Astrocyte (in vitro differentiated cells and primary cell): ENCODE results near the gene RNF2. TPM values are rescaled to one million over a fixed set of nuclear protein-coding genes. Genes with fewer than 3 reads are reported as not detected.

Source experiments
- DNase-seq: peaks from one replicate; pipeline ENCODE4 v3.0.0-alpha.2; 2010; ENCODE audit warnings: low read depth
- FAIRE-seq: peaks from 2 replicates; lab custom pipeline; 2011; peaks lifted over from hg19 to GRCh38; lab: Jason Lieb, UNC
- H2AFZ ChIP-seq: 2 replicates; pipeline ENCODE4 v1.6.0; 2012; ENCODE audit warnings: low read depth, low read length, inconsistent platforms
- H3K27ac ChIP-seq: 2 replicates; pipeline ENCODE4 v1.5.1; 2011; ENCODE audit warnings: low read depth, low read length, inconsistent platforms
- H3K27me3 ChIP-seq: 2 replicates; pipeline ENCODE4 v1.6.0; 2011; ENCODE audit warnings: low read length, inconsistent platforms; ENCODE audit not compliant: insufficient read depth
- H3K36me3 ChIP-seq: 2 replicates; pipeline ENCODE4 v1.5.1; 2011; ENCODE audit warnings: low read length, inconsistent platforms; ENCODE audit not compliant: insufficient read depth
- H3K4me1 ChIP-seq: 2 replicates; pipeline ENCODE4 v1.5.1; 2011; ENCODE audit warnings: low read length, inconsistent platforms; ENCODE audit not compliant: insufficient read depth
- H3K4me2 ChIP-seq: 2 replicates; pipeline ENCODE4 v1.6.0; 2012; ENCODE audit warnings: low read length, inconsistent platforms
- H3K4me3 ChIP-seq: 2 replicates; pipeline ENCODE4 v1.5.1; 2011; ENCODE audit warnings: low read depth, mild to moderate bottlenecking, low read length, inconsistent platforms; ENCODE audit not compliant: insufficient read depth
- H3K79me2 ChIP-seq: 2 replicates; pipeline ENCODE4 v1.6.0; 2012; ENCODE audit warnings: mild to moderate bottlenecking, low read length, inconsistent platforms; ENCODE audit not compliant: insufficient read depth
- H3K9ac ChIP-seq: 2 replicates; pipeline ENCODE4 v1.6.0; 2012; ENCODE audit warnings: mild to moderate bottlenecking, low read length, inconsistent platforms
- H3K9me3 ChIP-seq: 2 replicates; pipeline ENCODE4 v1.5.1; 2012; ENCODE audit warnings: low read depth, mild to moderate bottlenecking, low read length, inconsistent platforms; ENCODE audit not compliant: insufficient read depth
- H4K20me1 ChIP-seq: 2 replicates; pipeline ENCODE4 v1.6.0; 2012; ENCODE audit warnings: low read length, inconsistent platforms; ENCODE audit not compliant: insufficient read depth
- H3K27ac Mint-ChIP-seq: one replicate; pipeline ENCODE4 v1.8.0; 2021; ENCODE audit warnings: mild to moderate bottlenecking, mixed read lengths; ENCODE audit not compliant: unreplicated experiment
- H3K27me3 Mint-ChIP-seq: one replicate; pipeline ENCODE4 v1.8.0; 2021; ENCODE audit warnings: low read depth, mixed read lengths; ENCODE audit not compliant: unreplicated experiment
- H3K36me3 Mint-ChIP-seq: one replicate; pipeline ENCODE4 v1.8.0; 2021; ENCODE audit warnings: low read depth, mixed read lengths; ENCODE audit not compliant: unreplicated experiment
- H3K4me1 Mint-ChIP-seq: one replicate; pipeline ENCODE4 v1.8.0; 2021; ENCODE audit warnings: low read depth, mixed read lengths; ENCODE audit not compliant: unreplicated experiment
- H3K4me3 Mint-ChIP-seq: one replicate; pipeline ENCODE4 v1.8.0; 2021; ENCODE audit warnings: mild to moderate bottlenecking, moderate library complexity, mixed read lengths; ENCODE audit not compliant: unreplicated experiment
- H3K9me3 Mint-ChIP-seq: one replicate; pipeline ENCODE4 v1.8.0; 2021; ENCODE audit warnings: mild to moderate bottlenecking, mixed read lengths; ENCODE audit not compliant: unreplicated experiment
- EZH2 ChIP-seq: IDR thresholded peaks from 2 replicates; pipeline ENCODE4 v1.6.1; 2012; ENCODE audit warnings: mild to moderate bottlenecking, low read length, inconsistent platforms; ENCODE audit not compliant: insufficient read depth
- total RNA-seq: library from RNA; stranded (reverse); gene quantifications from 2 replicates; pipeline ENCODE4 v1.2.1, GENCODE V29; 2021
- TF ChIP-seq, protein P1 (sequence below): IDR thresholded peaks from 2 replicates; pipeline ENCODE4 v1.5.1; 2011; ENCODE audit warnings: low read depth, mild to moderate bottlenecking, inconsistent platforms, low read length, moderate library complexity; ENCODE audit not compliant: insufficient read depth

RNF2 gene
- total RNA-seq, 1 donor from 2014 or later = 34.2 TPM

DNA sequence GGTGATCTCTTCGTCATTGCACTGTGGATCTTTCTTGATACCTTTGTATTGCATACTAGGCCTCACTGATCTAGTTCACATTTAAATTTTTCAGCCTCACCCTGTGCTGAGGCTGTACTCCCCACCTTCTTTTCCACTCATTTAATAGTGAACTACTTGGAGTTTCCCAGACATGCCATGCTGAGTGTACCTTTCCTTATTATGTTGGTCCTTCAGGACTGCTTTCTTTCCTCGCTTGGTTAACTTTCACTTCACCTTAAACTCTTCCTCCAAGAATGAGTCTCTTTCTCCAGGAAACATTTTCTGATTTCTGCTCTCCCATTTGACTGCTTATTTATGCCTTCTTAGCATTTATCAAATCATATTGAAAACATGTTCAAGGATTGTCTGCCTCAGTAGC, 20.8 kb downstream of the RNF2 start:
- Histone ChIP-seq H3K36me3 (no peaks in the 10 kb centered on the region), H3K4me3 (no peak overlapping the region), H3K27me3 (no peaks in the 10 kb centered on the region), H3K9me3 (no peaks in the 10 kb centered on the region), H3K9ac (no peak overlapping the region), H2AFZ (no peak overlapping the region), H3K4me1 (no peaks in the 10 kb centered on the region), H3K79me2 (peaks cover 91% of the 10 kb centered on the region), H4K20me1 (peaks cover 80% of the 10 kb centered on the region), H3K27ac (no peak overlapping the region), H3K4me2 (no peak overlapping the region)
- FAIRE-seq = no peak
- H3K9me3 Mint-ChIP-seq = peaks cover 6% of the 10 kb centered on the region
- H3K4me1 Mint-ChIP-seq = peaks cover 11% of the 10 kb centered on the region
- H3K27ac Mint-ChIP-seq = no peak overlapping the region
- peaks cover 9% of the 10 kb centered on the region for H3K36me3 Mint-ChIP-seq
- TF ChIP-seq, protein P1, sequence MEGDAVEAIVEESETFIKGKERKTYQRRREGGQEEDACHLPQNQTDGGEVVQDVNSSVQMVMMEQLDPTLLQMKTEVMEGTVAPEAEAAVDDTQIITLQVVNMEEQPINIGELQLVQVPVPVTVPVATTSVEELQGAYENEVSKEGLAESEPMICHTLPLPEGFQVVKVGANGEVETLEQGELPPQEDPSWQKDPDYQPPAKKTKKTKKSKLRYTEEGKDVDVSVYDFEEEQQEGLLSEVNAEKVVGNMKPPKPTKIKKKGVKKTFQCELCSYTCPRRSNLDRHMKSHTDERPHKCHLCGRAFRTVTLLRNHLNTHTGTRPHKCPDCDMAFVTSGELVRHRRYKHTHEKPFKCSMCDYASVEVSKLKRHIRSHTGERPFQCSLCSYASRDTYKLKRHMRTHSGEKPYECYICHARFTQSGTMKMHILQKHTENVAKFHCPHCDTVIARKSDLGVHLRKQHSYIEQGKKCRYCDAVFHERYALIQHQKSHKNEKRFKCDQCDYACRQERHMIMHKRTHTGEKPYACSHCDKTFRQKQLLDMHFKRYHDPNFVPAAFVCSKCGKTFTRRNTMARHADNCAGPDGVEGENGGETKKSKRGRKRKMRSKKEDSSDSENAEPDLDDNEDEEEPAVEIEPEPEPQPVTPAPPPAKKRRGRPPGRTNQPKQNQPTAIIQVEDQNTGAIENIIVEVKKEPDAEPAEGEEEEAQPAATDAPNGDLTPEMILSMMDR = no peak
- TF ChIP-seq EZH2 = no peak
- no peaks in the 10 kb centered on the region for H3K27me3 Mint-ChIP-seq
- no peak for DNase-seq
- no peak overlapping the region for H3K4me3 Mint-ChIP-seq

GRCh38 chr1:185068341-185068740, 23.0 kb downstream of the RNF2 start:
- Mint-ChIP-seq H3K27ac (no peak overlapping the region), H3K27me3 (no peaks in the 10 kb centered on the region), H3K9me3 (peaks cover 6% of the 10 kb centered on the region), H3K4me1 (peaks cover 4% of the 10 kb centered on the region), H3K4me3 (no peak overlapping the region), H3K36me3 (peaks cover 9% of the 10 kb centered on the region)
- no peak for DNase-seq
- H3K4me3 ChIP-seq = no peak overlapping the region
- no peaks in the 10 kb centered on the region for H3K27me3 ChIP-seq
- H2AFZ ChIP-seq = no peak overlapping the region
- H3K27ac ChIP-seq = no peak overlapping the region
- H3K9ac ChIP-seq = no peak overlapping the region
- H3K79me2 ChIP-seq = peaks cover 90% of the 10 kb centered on the region
- TF ChIP-seq, protein P1 = no peak
- TF ChIP-seq EZH2 = no peak
- peaks cover 83% of the 10 kb centered on the region for H4K20me1 ChIP-seq
- peaks cover under 1% of the 10 kb centered on the region for H3K4me1 ChIP-seq
- no peak for FAIRE-seq
- H3K9me3 ChIP-seq = no peaks in the 10 kb centered on the region
- no peaks in the 10 kb centered on the region for H3K36me3 ChIP-seq
- no peak overlapping the region for H3K4me2 ChIP-seq

GRCh38 chr1:185069202-185069772, 23.9 kb downstream of the RNF2 start:
- FAIRE-seq = no peak
- Mint-ChIP-seq H3K36me3 (peaks cover 9% of the 10 kb centered on the region), H3K27me3 (no peaks in the 10 kb centered on the region), H3K9me3 (peaks cover 6% of the 10 kb centered on the region), H3K27ac (no peak overlapping the region), H3K4me3 (no peak overlapping the region), H3K4me1 (peaks cover 11% of the 10 kb centered on the region)
- H2AFZ ChIP-seq = no peak overlapping the region
- H3K4me3 ChIP-seq = no peak overlapping the region
- no peaks in the 10 kb centered on the region for H3K36me3 ChIP-seq
- no peak overlapping the region for H3K9ac ChIP-seq
- no peaks in the 10 kb centered on the region for H3K27me3 ChIP-seq
- no peaks in the 10 kb centered on the region for H3K9me3 ChIP-seq
- no peak for TF ChIP-seq EZH2
- TF ChIP-seq, protein P1 = no peak
- H3K79me2 ChIP-seq = peaks cover 90% of the 10 kb centered on the region
- peaks cover 85% of the 10 kb centered on the region for H4K20me1 ChIP-seq
- peaks cover 10% of the 10 kb centered on the region for H3K4me1 ChIP-seq
- H3K4me2 ChIP-seq = no peak overlapping the region
- H3K27ac ChIP-seq = no peak overlapping the region
- DNase-seq = no peak
